ENCODE measurements around the gene M1AP. TPM values are rescaled to one million over a fixed set of nuclear protein-coding genes. Genes with fewer than 3 reads are reported as not detected.
A peak's percentile ranks its signal among the peaks of the same experiment; 100 is the strongest.

M1AP gene
- polyA plus RNA-seq, 3 donors = 1.00 to 4.6 (median 1.8) TPM

GRCh38 chr2:74597410-74597809, 50.7 kb downstream of the M1AP start:
- Histone ChIP-seq H3K27ac (ENCODE audit: low read depth in 1 of 2, low read length in 2 of 2) (no peak overlapping the region), H2AFZ (ENCODE audit: insufficient read depth, low read depth, low read length, poor library complexity, severe bottlenecking) (no peak overlapping the region), H4K20me1 (ENCODE audit: insufficient read depth, low read length) (no peaks in the 10 kb centered on the region), H3K4me1 (ENCODE audit: control insufficient read depth in 1 of 2, insufficient read depth in 2 of 2, low read length in 2 of 2) (no peaks in the 10 kb centered on the region), H3K9me3 (replicated peaks in 1 of 2; ENCODE audit: control insufficient read depth in 1 of 2, insufficient read depth in 1 of 2, low read length in 2 of 2) (no peaks in the 10 kb centered on the region), H3K36me3 (replicated peaks in 1 of 2; ENCODE audit: control insufficient read depth in 1 of 2, insufficient read depth in 2 of 2, low read length in 2 of 2) (no peaks in the 10 kb centered on the region), H3K9ac (ENCODE audit: insufficient read depth, low read length, poor library complexity, severe bottlenecking) (no peak overlapping the region), H3K27me3 (ENCODE audit: control insufficient read depth in 2 of 2, insufficient read depth in 2 of 2, low read length in 2 of 2) (peaks cover 2 to 8% of the 10 kb centered on the region in 2 donors), H3K4me2 (replicated peaks; ENCODE audit: extremely low read depth, low read length, poor library complexity, severe bottlenecking) (no peak overlapping the region), H3K4me3 (replicated peaks in 1 of 3; ENCODE audit: low read depth in 2 of 3, low read length in 3 of 3) (no peak overlapping the region), H3K79me2 (ENCODE audit: insufficient read depth, low read length) (no peaks in the 10 kb centered on the region)
- H3K36me3 Mint-ChIP-seq = no peaks in the 10 kb centered on the region
- no peaks in the 10 kb centered on the region for H3K9me3 Mint-ChIP-seq
- H3K4me3 Mint-ChIP-seq = no peak overlapping the region
- H3K27me3 Mint-ChIP-seq (ENCODE audit: low read depth in 3 of 3) = peaks cover 11 to 21% (median 11%) of the 10 kb centered on the region in 3 donors
- DNase-seq = no peak
- intact Hi-C loops (cut with micrococcal nuclease) = no loop called here
- whole genome bisulfite sequencing (ENCODE audit: insufficient coverage) = 100% methylated on average over 1 of the region's 1 CpG
- no peak overlapping the region for H3K27ac Mint-ChIP-seq
- TF ChIP-seq CTCF (IDR thresholded peaks at IDR 0.05) = no peak
- H3K4me1 Mint-ChIP-seq = peaks cover under 1% of the 10 kb centered on the region

GRCh38 chr2:74596584-74596983, 51.5 kb downstream of the M1AP start:
- H3K9me3 Mint-ChIP-seq = no peaks in the 10 kb centered on the region

More at GRCh38 chr2:74596584-74596983, 51.5 kb downstream of the M1AP start:
- H3K4me3 Mint-ChIP-seq = peak overlapping the region in 1 of 2 donors; percentile 22
- Histone ChIP-seq H3K4me2 (replicated peaks; ENCODE audit: extremely low read depth, low read length, poor library complexity, severe bottlenecking) (no peak overlapping the region), H3K79me2 (ENCODE audit: insufficient read depth, low read length) (no peaks in the 10 kb centered on the region), H4K20me1 (ENCODE audit: insufficient read depth, low read length) (no peaks in the 10 kb centered on the region), H3K9me3 (replicated peaks in 1 of 2; ENCODE audit: control insufficient read depth in 1 of 2, insufficient read depth in 1 of 2, low read length in 2 of 2) (no peaks in the 10 kb centered on the region), H2AFZ (ENCODE audit: insufficient read depth, low read depth, low read length, poor library complexity, severe bottlenecking) (no peak overlapping the region), H3K27ac (ENCODE audit: low read depth in 1 of 2, low read length in 2 of 2) (no peak overlapping the region), H3K9ac (ENCODE audit: insufficient read depth, low read length, poor library complexity, severe bottlenecking) (no peak overlapping the region), H3K4me1 (ENCODE audit: control insufficient read depth in 1 of 2, insufficient read depth in 2 of 2, low read length in 2 of 2) (no peaks in the 10 kb centered on the region), H3K36me3 (replicated peaks in 1 of 2; ENCODE audit: control insufficient read depth in 1 of 2, insufficient read depth in 2 of 2, low read length in 2 of 2) (no peaks in the 10 kb centered on the region), H3K4me3 (replicated peaks in 1 of 3; ENCODE audit: low read depth in 2 of 3, low read length in 3 of 3) (no peak overlapping the region), H3K27me3 (ENCODE audit: control insufficient read depth in 2 of 2, insufficient read depth in 2 of 2, low read length in 2 of 2) (peaks cover 2 to 8% of the 10 kb centered on the region in 2 donors)
- no CpG with 5 or more reads among the region's 1 CpG for WGBS (ENCODE audit: insufficient coverage)
- no peaks in the 10 kb centered on the region for H3K36me3 Mint-ChIP-seq
- DNase-seq = no peak
- no peak for TF ChIP-seq CTCF (IDR thresholded peaks at IDR 0.05)
- H3K27me3 Mint-ChIP-seq (ENCODE audit: low read depth in 3 of 3) = peaks cover 10 to 18% (median 11%) of the 10 kb centered on the region in 3 donors
- no peaks in the 10 kb centered on the region for H3K4me1 Mint-ChIP-seq
- intact Hi-C loops (cut with micrococcal nuclease) = no loop called here
- H3K27ac Mint-ChIP-seq = no peak overlapping the region

Data from CD14-positive monocyte (primary cell).